ENCODE data around the gene LINS1.

DNA sequence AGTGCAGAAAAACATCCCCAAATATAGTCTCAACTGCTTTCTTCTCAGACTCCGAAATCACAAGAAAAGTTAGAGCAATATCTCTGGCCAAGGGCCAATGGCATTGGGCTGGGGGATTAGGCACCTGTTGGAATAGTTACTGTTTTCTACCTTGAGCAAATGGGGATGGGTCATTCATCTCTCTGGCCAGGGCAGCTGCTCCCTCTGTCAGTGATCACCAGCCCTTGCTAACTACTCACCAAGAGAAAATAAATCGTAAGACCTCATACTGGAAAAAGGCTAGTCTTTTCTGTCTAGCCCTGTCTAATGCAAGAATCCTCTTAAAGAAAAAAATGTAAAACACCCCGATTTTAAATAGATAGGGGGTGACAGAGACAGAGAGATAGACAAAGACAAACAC, 84.1 kb downstream of the LINS1 start:
- TF ChIP-seq, protein P1, sequence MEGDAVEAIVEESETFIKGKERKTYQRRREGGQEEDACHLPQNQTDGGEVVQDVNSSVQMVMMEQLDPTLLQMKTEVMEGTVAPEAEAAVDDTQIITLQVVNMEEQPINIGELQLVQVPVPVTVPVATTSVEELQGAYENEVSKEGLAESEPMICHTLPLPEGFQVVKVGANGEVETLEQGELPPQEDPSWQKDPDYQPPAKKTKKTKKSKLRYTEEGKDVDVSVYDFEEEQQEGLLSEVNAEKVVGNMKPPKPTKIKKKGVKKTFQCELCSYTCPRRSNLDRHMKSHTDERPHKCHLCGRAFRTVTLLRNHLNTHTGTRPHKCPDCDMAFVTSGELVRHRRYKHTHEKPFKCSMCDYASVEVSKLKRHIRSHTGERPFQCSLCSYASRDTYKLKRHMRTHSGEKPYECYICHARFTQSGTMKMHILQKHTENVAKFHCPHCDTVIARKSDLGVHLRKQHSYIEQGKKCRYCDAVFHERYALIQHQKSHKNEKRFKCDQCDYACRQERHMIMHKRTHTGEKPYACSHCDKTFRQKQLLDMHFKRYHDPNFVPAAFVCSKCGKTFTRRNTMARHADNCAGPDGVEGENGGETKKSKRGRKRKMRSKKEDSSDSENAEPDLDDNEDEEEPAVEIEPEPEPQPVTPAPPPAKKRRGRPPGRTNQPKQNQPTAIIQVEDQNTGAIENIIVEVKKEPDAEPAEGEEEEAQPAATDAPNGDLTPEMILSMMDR (IDR thresholded peaks at IDR 0.05; ENCODE audit: poor library complexity, severe bottlenecking) = no peak
- TF ChIP-seq, protein P2, sequence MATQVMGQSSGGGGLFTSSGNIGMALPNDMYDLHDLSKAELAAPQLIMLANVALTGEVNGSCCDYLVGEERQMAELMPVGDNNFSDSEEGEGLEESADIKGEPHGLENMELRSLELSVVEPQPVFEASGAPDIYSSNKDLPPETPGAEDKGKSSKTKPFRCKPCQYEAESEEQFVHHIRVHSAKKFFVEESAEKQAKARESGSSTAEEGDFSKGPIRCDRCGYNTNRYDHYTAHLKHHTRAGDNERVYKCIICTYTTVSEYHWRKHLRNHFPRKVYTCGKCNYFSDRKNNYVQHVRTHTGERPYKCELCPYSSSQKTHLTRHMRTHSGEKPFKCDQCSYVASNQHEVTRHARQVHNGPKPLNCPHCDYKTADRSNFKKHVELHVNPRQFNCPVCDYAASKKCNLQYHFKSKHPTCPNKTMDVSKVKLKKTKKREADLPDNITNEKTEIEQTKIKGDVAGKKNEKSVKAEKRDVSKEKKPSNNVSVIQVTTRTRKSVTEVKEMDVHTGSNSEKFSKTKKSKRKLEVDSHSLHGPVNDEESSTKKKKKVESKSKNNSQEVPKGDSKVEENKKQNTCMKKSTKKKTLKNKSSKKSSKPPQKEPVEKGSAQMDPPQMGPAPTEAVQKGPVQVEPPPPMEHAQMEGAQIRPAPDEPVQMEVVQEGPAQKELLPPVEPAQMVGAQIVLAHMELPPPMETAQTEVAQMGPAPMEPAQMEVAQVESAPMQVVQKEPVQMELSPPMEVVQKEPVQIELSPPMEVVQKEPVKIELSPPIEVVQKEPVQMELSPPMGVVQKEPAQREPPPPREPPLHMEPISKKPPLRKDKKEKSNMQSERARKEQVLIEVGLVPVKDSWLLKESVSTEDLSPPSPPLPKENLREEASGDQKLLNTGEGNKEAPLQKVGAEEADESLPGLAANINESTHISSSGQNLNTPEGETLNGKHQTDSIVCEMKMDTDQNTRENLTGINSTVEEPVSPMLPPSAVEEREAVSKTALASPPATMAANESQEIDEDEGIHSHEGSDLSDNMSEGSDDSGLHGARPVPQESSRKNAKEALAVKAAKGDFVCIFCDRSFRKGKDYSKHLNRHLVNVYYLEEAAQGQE (IDR thresholded peaks at IDR 0.05; ENCODE audit: borderline replicate concordance) = no peak
- TF ChIP-seq SMC3 (conservative IDR thresholded peaks at IDR 0.05; ENCODE audit: poor library complexity) = no peak
- no peak for TF ChIP-seq EZH2 (IDR thresholded peaks at IDR 0.05; ENCODE audit: borderline replicate concordance, insufficient read depth, low read length, poor library complexity, severe bottlenecking)
